Measurements from ENCODE around the gene DALRD3. TPM values are rescaled to one million over a fixed set of nuclear protein-coding genes. Genes with fewer than 3 reads are reported as not detected.
A peak's percentile ranks its signal among the peaks of the same experiment; 100 is the strongest.

The DALRD3 gene
- total and polyA plus RNA-seq, 5 donors from 2014 or later = 22.2 to 40.8 (median 30.8) TPM

- H3K9me3 Mint-ChIP-seq = peaks cover 0 to 1% (median 0%) of the 10 kb centered on the region in 7 donors
- ATAC-seq (ENCODE audit: low read depth in 2 of 2) (no peak), DNase-seq (no peak)
- no peaks in the 10 kb centered on the region for H3K36me3 ChIP-seq (ENCODE audit: control insufficient read depth, insufficient read depth, low read length)
- H3K27ac ChIP-seq (ENCODE audit: insufficient read depth, low read length, poor library complexity, severe bottlenecking) = no peak overlapping the region
- no peaks in the 10 kb centered on the region for H3K9me3 ChIP-seq (ENCODE audit: control insufficient read depth in 2 of 2, low read length in 2 of 2)
- H3K27ac Mint-ChIP-seq = peak overlapping the region in 1 of 3 donors; percentile 44
- H3K36me3 Mint-ChIP-seq = peaks cover 11% of the 10 kb centered on the region
- no peak overlapping the region for H3K4me3 ChIP-seq (ENCODE audit: low read depth, low read length)
- peaks cover 0 to 16% (median 6%) of the 10 kb centered on the region in 4 donors for H3K4me1 Mint-ChIP-seq
- no peaks in the 10 kb centered on the region for H3K27me3 ChIP-seq (ENCODE audit: control insufficient read depth, insufficient read depth, low read length)
- no peak overlapping the region for H3K4me3 Mint-ChIP-seq
- H3K27me3 Mint-ChIP-seq = no peaks in the 10 kb centered on the region
- no peaks in the 10 kb centered on the region for H3K4me1 ChIP-seq (ENCODE audit: control insufficient read depth, insufficient read depth, low read length, poor library complexity, severe bottlenecking)
Observed at GRCh38 chr3:48999085-48999858, 19.1 kb downstream of the DALRD3 start.

DNA sequence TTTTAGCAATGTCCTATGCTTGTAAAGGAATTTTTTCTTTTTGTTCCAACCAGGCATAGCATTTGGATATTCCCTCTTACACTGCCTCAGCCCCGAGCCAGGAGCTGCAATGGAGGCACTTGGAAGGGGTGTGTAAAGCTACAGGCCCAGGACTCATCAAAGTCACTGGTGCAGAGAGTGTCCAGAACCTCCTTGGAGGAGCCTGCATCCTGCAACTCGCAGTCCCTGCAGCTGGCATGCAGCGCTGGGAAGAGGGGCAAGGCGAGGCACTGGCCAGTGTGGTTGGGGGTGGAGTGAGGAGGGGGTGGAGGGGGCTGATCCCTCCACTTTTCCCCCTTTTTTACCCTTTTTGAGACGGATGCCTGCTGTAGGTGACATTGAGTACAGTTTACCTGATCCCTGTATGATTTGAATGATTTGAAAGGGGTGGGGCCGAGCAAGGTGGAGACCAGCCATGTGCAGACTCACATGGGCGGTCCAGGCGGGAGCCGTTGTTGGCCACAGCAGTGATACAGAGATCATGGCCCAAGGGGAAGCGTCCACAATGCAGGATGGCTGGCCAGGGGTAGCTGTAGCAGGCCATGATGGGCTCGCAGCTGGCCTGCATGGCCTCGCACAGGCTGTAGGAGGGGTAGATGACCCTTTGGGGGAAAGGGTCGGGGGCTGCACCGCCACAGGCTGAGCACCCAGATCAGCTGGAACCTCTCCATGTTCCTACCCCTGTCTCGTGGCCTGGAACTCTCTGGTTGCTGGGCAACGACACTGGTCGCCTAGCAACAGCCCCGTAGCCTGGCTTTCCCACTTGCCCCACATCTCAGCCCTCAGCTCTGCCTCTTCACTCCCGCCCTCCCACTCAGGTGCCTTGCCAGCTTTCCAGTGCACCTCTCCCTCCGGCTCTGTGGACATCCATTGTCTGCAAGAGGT, 20.4 kb downstream of the DALRD3 start:
- Mint-ChIP-seq H3K27ac (peak overlapping the region in 2 of 3 donors; percentile 36 to 60), H3K36me3 (peaks cover 8% of the 10 kb centered on the region), H3K9me3 (peaks cover 0 to 1% (median 0%) of the 10 kb centered on the region in 7 donors), H3K27me3 (no peaks in the 10 kb centered on the region), H3K4me3 (no peak overlapping the region), H3K4me1 (peaks cover 6 to 29% (median 14%) of the 10 kb centered on the region in 4 donors)
- H3K4me3 ChIP-seq (ENCODE audit: low read depth, low read length) = no peak overlapping the region
- no peaks in the 10 kb centered on the region for H3K4me1 ChIP-seq (ENCODE audit: control insufficient read depth, insufficient read depth, low read length, poor library complexity, severe bottlenecking)
- ATAC-seq (ENCODE audit: low read depth in 2 of 2) = no peak
- H3K27ac ChIP-seq (ENCODE audit: insufficient read depth, low read length, poor library complexity, severe bottlenecking) = no peak overlapping the region
- H3K9me3 ChIP-seq (ENCODE audit: control insufficient read depth in 2 of 2, low read length in 2 of 2) = no peaks in the 10 kb centered on the region
- DNase-seq = no peak
- H3K36me3 ChIP-seq (ENCODE audit: control insufficient read depth, insufficient read depth, low read length) = no peaks in the 10 kb centered on the region
- H3K27me3 ChIP-seq (ENCODE audit: control insufficient read depth, insufficient read depth, low read length) = no peaks in the 10 kb centered on the region

DNA sequence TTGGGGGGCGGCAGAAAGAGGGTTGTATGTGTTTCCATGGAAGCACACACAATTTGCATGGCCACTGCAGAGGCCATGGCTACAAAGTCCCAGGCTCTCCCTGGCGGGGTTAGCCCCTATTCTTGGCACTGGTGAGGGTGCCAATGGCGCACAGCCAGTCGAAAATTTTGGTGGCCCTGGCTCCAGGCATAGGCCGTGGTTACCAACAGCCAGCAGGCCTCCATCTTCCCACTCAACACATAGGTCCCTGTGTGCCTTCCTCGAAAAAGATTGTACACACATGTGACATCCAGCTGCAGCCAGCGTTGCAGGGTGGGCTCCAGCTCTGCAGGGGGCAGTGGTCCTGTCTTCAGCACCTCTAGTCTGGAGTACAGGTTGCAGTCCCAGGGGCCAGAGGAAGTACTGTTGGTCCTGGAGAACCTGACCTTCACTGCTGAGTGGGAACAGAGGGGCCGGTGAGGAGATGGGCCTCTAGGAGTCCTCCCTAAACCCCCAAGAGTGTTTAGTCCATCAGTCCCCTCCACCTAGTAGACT, 21.2 kb downstream of the DALRD3 start:
- peaks cover 7 to 27% (median 14%) of the 10 kb centered on the region in 4 donors for H3K4me1 Mint-ChIP-seq
- Histone ChIP-seq H3K27me3 (ENCODE audit: control insufficient read depth, insufficient read depth, low read length) (no peaks in the 10 kb centered on the region), H3K36me3 (ENCODE audit: control insufficient read depth, insufficient read depth, low read length) (no peaks in the 10 kb centered on the region), H3K4me3 (ENCODE audit: low read depth, low read length) (no peak overlapping the region), H3K27ac (ENCODE audit: insufficient read depth, low read length, poor library complexity, severe bottlenecking) (no peak overlapping the region), H3K9me3 (ENCODE audit: control insufficient read depth in 2 of 2, low read length in 2 of 2) (no peaks in the 10 kb centered on the region), H3K4me1 (ENCODE audit: control insufficient read depth, insufficient read depth, low read length, poor library complexity, severe bottlenecking) (peaks cover 2% of the 10 kb centered on the region)
- H3K27me3 Mint-ChIP-seq = no peaks in the 10 kb centered on the region
- H3K36me3 Mint-ChIP-seq = peaks cover 8% of the 10 kb centered on the region
- H3K27ac Mint-ChIP-seq = no peak overlapping the region
- no peak overlapping the region for H3K4me3 Mint-ChIP-seq
- no peak for DNase-seq
- no peak for ATAC-seq (ENCODE audit: low read depth in 2 of 2)
- H3K9me3 Mint-ChIP-seq = no peaks in the 10 kb centered on the region

DNA sequence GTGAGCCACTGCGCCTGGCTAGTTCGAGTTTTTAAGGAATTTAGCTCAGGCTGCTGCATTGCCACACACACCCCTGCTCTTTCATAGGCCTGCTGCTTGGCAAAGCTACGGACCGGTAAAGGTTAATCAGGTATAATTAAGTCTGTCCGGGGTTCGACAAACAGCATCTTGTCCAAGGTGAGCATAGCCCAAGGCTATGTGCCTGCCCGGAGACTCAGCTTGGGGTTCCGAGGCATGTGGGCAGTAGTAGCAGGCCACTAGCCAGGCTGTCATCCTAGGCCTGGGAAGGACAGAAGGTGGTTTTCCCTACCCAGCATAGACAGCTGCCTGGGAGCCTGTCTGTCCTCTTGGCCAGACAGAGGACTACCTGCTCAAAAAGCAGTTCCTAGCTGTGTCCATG, 21.7 kb downstream of the DALRD3 start:
- Mint-ChIP-seq H3K36me3 (peaks cover 8% of the 10 kb centered on the region), H3K9me3 (no peaks in the 10 kb centered on the region), H3K27ac (no peak overlapping the region), H3K4me3 (no peak overlapping the region), H3K27me3 (no peaks in the 10 kb centered on the region), H3K4me1 (peaks cover 11 to 32% (median 19%) of the 10 kb centered on the region in 4 donors)
- ATAC-seq (ENCODE audit: low read depth in 2 of 2) = no peak
- no peak for DNase-seq
- H3K4me3 ChIP-seq (ENCODE audit: low read depth, low read length) = no peak overlapping the region
- H3K4me1 ChIP-seq (ENCODE audit: control insufficient read depth, insufficient read depth, low read length, poor library complexity, severe bottlenecking) = peaks cover 7% of the 10 kb centered on the region
- no peaks in the 10 kb centered on the region for H3K27me3 ChIP-seq (ENCODE audit: control insufficient read depth, insufficient read depth, low read length)
- H3K36me3 ChIP-seq (ENCODE audit: control insufficient read depth, insufficient read depth, low read length) = no peaks in the 10 kb centered on the region
- H3K27ac ChIP-seq (ENCODE audit: insufficient read depth, low read length, poor library complexity, severe bottlenecking) = no peak overlapping the region
- no peaks in the 10 kb centered on the region for H3K9me3 ChIP-seq (ENCODE audit: control insufficient read depth in 2 of 2, low read length in 2 of 2)

DNA sequence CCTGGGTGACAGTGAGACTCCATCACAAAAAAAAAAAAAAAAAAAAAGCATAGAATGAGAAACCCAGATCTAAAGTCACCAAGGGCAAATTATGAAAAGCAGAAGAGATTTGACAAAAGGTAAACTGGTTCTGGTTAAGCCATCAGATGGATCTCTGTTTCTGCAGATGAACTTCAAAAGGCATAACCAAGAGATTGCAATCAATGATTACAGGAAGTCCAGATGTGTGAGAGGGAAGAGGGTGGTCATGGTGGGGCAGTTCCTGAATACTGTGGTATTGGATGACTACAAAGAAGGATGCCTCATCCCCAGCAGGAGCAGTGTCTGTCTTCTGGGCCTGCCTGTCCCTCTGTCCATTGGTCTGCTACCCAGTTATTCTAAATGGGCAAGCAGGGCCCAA, 24.5 kb downstream of the DALRD3 start:
- Mint-ChIP-seq H3K4me3 (peak overlapping the region in 1 of 4 donors; percentile 96), H3K4me1 (peaks cover 15 to 53% (median 31%) of the 10 kb centered on the region in 4 donors)
- H3K27ac ChIP-seq (ENCODE audit: insufficient read depth, low read length, poor library complexity, severe bottlenecking) = no peak overlapping the region

GRCh38 chr3:48991851-48992545, 26.4 kb downstream of the DALRD3 start:
- no peaks in the 10 kb centered on the region for H3K9me3 ChIP-seq (ENCODE audit: control insufficient read depth in 2 of 2, low read length in 2 of 2)
- Mint-ChIP-seq H3K4me1 (peaks cover 21 to 63% (median 34%) of the 10 kb centered on the region in 4 donors), H3K27me3 (no peaks in the 10 kb centered on the region), H3K9me3 (no peaks in the 10 kb centered on the region), H3K27ac (peak overlapping the region; percentile 52 to 95 (median 90)), H3K4me3 (peak overlapping the region; percentile 93 to 98 (median 95)), H3K36me3 (peaks cover 8% of the 10 kb centered on the region)
- DNase-seq (no peak), ATAC-seq (ENCODE audit: low read depth in 2 of 2) (no peak)
- peak overlapping the region; percentile 75 for H3K27ac ChIP-seq (ENCODE audit: insufficient read depth, low read length, poor library complexity, severe bottlenecking)
- H3K27me3 ChIP-seq (ENCODE audit: control insufficient read depth, insufficient read depth, low read length) = no peaks in the 10 kb centered on the region
- peaks cover 32% of the 10 kb centered on the region for H3K4me1 ChIP-seq (ENCODE audit: control insufficient read depth, insufficient read depth, low read length, poor library complexity, severe bottlenecking)
- no peaks in the 10 kb centered on the region for H3K36me3 ChIP-seq (ENCODE audit: control insufficient read depth, insufficient read depth, low read length)
- peak overlapping the region; percentile 92 for H3K4me3 ChIP-seq (ENCODE audit: low read depth, low read length)

More for the DNA sequence above, 24.5 kb downstream of the DALRD3 start:
- Histone ChIP-seq H3K36me3 (ENCODE audit: control insufficient read depth, insufficient read depth, low read length) (no peaks in the 10 kb centered on the region), H3K9me3 (ENCODE audit: control insufficient read depth in 2 of 2, low read length in 2 of 2) (no peaks in the 10 kb centered on the region), H3K4me3 (ENCODE audit: low read depth, low read length) (no peak overlapping the region), H3K4me1 (ENCODE audit: control insufficient read depth, insufficient read depth, low read length, poor library complexity, severe bottlenecking) (peaks cover 26% of the 10 kb centered on the region), H3K27me3 (ENCODE audit: control insufficient read depth, insufficient read depth, low read length) (no peaks in the 10 kb centered on the region)
- no peak for ATAC-seq (ENCODE audit: low read depth in 2 of 2)
- Mint-ChIP-seq H3K27ac (peak overlapping the region in 2 of 3 donors; percentile 69 to 72), H3K27me3 (no peaks in the 10 kb centered on the region), H3K9me3 (no peaks in the 10 kb centered on the region), H3K36me3 (peaks cover 8% of the 10 kb centered on the region)
- no peak for DNase-seq
